Activated CD4-positive, alpha-beta T cell treated with anti-CD3 and anti-CD28 coated beads, Interleukin-2, amount 50 U/mL, for 16 hours (primary cell): ENCODE results near the gene RGCC.

Experiments
- DNase-seq: peaks from one replicate; pipeline ENCODE4 v3.0.0-alpha.2; 2020

RGCC gene

DNA sequence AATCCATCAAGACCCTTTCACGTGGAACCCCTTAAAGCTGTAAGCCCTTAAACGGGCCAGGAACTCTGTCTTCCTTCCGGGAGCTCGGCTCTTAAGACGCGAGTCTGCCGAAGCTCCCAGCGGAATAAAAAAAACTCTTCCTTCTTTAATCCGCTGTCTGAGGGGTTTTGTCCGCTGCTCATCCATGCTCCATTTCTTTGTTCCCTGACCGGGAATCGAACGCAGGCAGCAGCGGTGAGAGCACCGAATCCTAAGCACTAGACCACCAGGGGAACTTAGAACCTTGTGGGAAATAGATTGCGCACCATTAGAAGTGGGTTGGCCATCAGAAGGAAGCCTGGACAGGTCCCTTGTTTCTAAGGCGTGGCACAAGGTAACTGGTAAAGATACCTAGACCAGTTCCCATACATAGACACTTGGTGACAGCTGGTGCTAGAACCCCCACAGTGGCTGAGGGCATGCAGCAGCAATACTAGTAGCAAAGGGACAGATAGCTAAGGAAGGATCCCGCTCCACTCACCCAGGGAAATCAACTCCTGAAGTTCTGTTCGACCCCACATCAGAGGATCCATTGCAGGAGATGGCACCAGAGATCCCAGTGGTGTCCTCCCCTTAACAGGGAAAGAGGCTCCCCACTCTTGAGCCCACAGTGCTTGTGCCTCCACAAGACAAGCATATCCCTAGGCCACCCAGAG is 1.5 kb upstream of the RGCC start:
- no peak for DNase-seq

DNA sequence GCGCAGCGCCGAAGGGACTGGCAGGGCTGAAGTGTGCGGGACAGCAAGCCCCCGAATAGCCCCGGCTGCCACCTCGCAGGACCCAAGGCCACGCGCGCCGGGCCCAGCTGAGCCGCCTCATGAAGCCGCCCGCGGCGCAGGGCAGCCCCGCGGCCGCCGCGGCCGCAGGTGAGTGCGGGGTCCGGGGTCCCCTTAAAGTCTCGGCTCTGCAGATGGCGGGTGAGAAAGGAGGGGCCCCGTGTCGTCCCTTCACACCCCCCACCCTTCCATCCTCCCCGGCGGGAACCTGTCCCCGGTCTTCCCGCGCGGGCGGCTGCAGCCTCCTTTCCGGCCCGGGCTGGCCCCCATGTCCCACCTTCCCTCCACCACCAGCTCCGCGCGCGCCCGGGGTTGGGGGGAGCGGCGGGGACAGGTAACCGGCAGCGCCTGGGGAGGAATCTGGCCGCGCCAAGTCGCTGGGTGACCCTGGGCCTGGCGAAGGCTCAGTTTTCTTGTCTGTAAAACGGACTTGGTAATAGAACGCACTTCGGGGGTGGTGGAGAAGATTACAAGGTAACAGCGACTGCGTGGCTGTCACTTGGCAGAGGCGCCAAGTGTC is 338 bp downstream of the RGCC start:
- no peak for DNase-seq

DNA sequence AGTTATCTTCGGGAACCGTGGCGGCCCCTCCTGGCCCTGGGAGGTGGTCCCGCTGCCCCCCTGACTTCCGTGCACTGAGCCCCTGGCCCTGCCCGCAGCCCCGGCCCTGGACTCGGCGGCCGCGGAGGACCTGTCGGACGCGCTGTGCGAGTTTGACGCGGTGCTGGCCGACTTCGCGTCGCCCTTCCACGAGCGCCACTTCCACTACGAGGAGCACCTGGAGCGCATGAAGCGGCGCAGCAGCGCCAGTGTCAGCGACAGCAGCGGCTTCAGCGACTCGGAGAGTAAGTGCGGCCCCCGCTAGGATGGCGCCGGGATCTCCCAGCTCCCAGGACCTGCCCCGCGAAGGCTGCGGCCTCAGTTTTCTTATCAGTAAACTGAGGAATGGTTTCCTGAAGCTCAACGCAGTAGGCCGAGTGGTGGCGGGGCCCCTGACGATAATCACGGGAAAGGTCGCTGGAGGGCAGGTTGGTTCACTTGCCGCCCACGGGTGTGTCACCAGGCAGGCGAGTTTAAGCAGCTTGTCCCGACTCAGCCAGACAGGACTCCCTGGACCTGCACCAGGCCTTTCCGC is 924 bp downstream of the RGCC start:
- DNase-seq = peak; percentile 37

DNA sequence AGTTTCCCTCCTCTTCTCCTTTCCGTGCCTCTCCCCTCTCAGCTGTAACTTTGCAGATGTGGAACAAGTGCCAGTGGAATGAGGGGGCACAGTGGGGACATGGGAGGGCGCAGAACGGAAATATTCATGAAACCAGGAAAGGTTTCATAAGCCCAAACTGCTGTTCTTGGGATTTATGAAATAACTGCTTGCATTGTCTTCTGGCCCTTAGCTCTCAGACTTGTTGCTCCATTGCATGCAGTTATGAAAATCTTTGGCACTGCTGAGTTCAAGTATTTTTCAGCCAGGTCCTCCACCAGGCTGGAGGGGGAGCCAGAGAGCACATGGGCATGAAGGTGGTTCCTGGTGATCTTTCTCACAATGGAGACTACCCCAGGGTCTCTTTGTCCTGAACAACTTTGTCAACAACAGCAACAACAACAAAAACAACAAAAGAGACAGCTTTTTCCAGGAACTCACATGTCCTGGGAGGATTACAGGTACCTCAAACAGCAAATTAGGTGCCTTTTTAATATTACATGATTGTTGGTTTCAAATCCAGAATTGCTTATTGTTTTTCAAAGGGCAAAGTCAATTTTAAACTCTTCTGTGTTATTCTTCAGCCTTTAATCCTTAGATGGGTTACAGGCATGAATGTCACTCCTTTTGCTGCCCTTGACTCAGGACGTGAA is 1.5 kb downstream of the RGCC start:
- peak; percentile 79 for DNase-seq

DNA sequence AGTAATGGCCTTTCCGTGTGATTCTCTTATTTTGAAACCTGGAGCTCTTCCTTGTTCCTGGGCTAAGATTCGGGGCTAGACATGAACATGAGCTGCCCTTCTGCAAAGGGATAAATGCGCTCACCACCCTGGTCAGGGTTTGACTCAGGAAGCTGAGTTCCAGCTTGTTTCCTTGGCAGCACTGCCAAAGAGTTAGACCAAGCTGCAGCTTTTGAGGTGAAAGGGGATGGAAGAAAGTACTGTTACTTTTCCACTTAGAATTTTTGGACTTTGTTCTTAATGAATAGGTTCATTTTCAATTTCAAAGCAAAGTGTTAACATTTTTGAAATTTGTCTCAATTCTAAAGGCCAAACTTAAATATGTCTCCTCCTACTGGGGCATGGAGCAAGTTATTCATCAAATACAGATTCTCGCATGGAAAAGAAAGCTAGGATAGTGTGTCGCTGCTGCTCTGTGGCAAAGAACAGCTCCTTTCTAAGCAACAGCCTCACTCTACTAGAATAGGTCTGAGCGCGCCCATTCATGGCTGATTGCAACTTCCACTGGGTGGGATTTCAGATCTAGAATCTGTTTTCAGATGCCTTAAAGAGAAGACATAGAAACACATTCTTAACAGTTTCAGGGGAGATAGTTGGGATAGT is 2.2 kb downstream of the RGCC start:
- no peak for DNase-seq

DNA sequence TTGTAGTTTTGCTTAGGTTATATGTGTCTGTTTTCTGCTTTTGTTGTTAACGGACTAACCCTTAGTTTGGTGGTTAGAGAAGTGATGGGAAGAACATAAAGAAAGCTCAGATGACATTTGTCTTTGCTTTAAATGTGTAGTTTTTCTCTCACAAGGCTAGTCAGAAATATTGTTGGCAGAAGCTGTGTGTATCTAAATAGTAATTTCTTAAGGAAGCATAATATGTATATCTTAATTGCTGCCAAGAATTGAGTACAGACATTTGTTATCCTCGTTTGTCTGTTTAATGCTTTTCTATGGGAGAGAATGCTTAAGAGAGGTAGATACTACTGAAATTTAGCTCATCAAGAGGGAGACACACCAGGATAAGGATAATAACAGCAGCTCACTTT is 2.7 kb downstream of the RGCC start:
- no peak for DNase-seq

DNA sequence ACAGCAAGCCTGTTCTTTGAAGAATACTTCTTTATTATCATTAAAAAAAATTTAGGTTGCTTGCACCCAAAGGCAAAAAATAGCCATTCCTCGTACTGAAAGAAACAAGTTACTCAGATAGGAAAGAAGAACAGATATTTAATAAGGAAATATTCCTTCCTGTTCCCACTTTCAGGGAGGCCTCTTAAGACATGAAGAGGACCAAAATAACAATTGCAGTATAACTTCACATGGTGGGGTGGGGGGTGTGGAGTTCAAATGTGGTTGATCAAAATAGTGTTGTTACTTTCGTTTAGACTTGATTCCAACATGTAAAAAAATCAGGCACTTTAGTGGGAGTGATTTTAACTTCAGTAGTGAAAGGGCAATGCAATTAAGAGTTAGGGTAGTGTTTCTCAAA is 3.6 kb downstream of the RGCC start:
- DNase-seq = no peak

DNA sequence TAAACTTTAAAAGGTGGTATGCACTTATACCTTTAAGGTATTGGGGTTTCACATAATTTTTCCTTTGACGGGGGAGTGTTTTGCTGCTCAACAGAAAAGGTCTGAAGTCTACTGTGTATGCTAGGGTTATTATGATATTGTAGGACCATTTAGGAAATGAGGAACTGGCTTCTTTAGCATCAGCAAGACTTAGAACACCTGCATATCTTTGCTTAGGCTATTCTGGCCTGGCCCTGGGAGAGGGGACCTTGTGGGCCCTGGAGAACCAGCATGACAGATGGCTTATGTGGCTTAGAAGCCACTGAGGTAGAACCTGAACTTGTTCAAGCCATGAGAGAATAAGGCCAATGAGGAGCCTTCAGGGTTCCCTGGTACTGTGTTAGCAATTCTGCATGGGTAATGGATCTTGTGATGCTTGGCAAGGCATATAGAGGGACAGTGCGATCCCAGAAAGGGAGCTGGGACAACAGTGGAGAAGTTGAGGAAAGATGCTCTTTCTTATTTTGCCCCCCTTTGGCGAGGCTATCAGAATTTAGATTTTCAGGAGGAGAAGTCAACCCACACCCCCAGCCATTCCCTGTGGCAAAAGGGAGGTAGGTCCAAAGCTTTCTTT is 4.3 kb downstream of the RGCC start:
- no peak for DNase-seq

DNA sequence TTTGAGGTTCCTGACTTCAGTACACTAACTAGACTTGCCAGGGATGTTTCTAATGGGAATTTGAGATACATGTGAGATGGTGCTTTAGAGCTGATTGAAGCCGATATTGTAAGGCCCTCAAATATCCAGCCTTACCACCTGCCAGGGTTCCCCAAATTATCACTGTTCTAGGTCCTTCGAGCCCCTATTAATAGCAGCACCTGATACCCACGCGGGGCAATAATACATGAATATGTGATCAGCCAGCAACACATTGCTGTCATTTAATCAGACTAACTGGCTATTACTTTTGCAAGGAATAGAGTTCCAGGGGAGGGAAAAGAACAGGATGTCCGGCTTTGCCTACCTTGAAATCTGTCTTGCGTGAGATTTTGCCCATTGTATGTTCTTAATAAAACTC is 5.1 kb downstream of the RGCC start:
- DNase-seq = no peak

DNA sequence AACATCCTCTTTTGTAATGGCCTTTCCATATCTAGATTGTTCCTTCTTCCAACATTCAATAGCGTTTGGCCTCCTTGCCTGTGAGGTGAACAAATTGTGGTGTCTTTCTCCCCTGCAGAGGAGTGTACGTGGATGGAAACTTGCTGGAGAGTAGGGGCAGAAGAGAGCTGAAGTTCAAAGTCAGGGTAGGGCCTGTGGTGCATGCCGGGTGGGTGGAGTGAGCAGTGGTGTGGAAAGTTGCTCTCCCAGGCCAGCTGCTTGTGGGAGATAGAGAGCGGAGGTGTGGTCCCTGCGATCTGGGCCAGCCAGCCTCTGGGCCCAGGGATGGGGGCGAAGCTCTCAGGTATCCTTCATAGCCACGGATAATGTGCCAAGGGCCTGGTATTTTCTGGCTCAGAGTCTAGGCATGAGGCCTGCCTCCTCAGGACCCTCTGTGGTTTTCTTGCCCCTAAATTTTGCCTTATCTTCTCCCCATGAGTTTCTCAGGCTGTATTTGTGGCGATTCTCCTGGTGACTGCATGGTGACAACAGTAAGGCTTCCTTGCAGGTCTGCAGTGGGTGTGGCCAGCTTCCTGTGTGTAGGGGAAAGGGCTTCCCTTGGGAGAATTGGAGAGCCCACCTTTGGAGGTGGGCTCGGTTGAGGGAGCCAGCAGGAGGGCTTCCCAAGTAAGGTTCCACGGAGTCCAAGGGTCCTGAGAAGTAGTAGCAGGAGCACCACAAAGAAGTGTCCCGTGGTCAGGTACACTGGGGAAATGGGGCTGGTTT is 6.7 kb downstream of the RGCC start:
- peak; percentile 39 for DNase-seq

DNA sequence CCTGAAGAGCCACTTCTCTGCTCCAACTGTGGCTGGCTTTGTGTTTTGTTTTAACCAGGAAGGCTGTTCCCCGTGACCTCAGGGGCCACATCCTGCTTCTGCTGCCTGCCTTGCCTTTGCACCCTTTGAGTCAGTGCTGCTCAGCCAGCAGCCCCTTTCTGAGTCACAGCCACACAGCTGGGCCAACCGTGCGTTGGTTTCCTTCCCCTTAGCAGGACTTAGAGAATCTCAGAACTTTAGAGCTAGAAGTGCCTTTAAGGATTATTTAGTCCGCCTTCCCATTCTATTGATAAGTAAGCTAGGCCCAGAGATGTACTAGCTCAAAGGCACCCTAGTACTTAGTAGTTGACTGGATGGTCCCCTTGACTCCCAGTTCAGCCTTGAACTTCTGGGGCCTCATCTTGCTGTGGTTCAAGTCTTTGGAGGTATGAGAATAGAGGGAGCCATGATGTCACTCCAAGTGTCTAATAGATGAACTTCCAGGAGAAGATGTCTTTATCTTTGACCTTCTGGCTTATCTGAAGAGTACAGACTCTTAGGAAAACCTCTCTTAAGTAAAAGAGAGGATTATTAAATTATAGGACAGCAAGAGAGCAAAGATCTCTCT is 8.0 kb downstream of the RGCC start:
- peak; percentile 96 for DNase-seq

DNA sequence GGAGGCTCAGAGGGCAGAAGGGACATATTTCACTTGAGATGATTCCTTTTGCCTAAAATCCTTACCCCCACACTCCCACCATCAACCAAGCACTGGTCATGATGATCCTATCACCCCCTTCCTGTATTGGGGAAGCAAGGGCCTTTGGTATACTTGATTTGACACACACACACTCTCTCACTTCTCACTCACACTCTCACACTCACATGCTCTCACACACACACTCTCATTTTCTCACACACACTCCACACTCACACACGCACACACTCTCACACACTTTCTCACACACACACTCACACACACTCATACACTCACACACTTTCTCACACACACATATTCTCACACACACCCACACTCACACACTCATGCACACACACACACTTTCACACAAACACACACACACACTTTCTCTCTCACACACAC is 8.6 kb downstream of the RGCC start:
- no peak for DNase-seq

DNA sequence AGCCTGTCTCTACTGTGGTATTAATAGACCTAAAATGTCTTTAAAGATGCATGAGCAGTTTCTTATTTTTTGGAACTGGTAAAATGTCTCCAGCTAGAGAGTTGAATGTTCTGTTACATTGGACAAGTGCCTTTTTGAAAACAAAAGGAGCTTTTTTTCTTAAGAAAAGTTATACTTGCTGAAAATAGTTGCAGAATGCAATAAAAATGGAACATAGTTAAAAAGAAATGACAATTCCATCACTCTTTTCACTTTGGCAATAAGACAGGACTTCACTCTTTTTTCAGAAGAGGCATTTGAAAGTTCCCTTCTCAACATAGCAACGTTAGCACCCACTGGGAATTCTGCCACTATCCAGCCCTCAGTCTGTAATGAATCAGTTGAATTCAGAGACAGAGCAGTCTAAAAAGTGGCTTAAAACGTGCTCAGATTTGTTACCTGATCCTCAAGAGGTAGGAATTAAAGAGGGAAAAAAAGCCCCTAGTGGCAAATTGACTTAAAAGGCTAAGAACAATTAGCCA is 10.1 kb downstream of the RGCC start:
- DNase-seq = no peak

DNA sequence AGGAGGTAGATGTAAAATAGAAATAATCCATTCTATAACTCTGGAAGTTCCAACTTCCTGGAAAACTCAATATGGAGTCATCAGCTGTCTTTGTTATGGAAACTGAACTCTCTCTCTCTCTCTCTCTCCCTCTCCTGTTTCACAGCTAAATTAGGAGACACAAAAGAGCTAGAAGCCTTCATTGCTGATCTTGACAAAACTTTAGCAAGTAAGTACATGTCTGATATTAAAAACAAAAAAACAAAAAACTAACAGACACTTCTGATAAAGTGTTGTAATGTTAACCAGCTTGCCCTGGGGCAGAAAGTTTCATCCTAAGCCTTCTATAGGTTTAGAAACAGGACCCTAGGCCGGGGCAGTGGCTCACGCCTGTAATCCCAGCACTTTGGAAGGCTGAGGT is 11.3 kb downstream of the RGCC start:
- DNase-seq = no peak

DNA sequence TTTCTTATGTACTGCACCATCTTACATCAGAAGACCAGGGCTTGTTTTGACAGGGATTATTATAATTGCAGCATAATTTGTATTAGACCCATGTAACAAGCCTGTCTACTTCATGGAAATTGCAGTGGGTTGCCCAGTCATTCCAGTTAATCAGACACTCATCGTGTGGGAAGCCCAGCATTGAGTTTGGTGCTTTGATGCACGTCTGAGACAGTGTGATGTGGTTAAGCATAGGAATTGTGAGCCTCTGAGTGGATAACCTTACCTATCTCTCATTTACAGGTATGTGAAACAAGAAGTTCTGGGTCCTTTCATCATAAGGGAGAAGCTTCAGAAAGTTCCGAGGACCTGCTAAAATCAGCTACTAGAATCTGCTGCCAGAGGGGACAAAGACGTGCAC is 12.8 kb downstream of the RGCC start:
- DNase-seq = no peak

DNA sequence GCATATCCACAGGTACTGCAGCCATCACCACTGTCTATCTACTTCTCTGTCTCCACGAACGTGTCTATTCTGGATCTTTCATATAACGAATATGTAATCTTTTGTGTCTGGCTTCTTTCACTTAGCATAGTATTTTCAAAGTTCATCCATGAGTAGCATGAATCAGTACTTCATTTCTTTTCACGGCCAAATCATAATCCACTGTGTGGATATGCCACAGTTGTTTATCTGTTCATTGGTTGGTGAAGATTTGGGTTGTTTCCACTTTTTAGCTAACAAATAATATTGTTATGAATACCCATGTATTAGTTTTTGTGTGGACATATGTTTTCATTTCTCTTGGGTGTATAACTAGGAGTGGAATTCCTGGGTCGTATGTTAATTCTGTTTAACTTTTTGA is 14.4 kb downstream of the RGCC start:
- DNase-seq = no peak

DNA sequence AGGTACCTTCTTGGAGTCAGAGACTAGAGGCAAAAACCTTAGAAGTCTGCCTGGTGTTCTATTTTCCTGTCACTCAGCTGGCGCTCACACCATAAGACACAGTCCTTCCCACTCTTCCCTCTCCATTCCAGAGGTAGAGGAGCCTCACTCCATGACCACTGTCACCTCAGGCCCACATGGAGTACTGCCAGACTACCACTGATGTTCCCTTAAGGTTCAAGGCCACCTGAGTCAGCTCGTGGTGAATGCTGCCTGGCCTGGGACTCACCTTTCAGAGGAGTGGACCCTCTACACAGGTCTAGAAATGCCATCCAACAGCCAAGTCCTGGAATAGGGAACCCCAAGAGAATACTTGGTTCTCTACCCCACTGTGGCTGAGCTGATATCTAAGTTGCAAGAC is 29.9 kb downstream of the RGCC start:
- no peak for DNase-seq

DNA sequence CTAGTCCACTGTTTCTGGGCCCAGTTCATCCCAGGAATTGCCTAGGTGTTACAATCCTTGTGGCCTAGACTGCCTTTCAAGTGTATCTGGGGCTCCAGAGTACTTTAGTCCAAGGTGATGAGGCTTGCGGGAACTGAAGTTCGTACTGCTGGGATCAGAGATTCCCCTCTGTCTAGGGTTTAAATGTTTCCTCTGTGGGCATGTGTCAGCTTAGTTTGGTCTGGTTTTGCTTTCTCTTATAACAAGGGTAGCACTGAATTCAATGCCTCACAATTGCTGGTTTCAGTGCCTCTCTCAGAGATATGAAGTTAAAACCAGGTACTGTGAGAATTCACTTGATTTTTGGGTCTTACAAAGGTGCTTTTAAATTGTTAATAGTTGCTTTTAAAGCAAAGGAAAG is 30.8 kb downstream of the RGCC start:
- DNase-seq = no peak

DNA sequence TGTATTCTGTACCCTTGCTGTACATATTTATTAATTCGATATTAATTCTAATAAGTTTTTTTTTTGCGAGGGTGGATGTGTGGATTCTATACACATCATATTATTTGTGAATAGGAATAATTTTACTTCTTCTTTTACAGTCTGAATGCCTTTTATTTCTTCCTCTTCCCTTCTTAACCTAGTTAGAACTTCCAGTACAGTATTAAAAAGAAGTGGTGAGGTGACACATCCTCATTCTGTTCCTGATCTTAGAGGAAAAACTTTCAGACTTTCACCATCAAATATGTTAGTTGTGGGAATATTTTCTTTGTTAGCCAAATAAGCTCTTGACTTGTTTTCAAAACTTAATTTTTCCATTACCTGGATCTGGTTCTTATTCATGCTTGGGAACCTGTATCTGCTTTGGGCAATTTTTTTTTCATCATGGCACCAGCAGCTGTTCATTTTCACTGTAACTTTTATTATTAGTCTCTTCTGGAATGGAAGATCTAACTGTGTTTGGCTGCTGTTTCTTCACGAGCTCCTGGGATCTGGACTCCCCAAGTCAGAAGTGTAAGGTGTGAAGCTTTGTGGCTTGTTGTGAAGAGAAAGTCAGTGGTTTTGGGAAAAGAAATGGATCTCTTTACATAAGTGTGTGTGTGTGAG is 33.1 kb downstream of the RGCC start:
- no peak for DNase-seq

DNA sequence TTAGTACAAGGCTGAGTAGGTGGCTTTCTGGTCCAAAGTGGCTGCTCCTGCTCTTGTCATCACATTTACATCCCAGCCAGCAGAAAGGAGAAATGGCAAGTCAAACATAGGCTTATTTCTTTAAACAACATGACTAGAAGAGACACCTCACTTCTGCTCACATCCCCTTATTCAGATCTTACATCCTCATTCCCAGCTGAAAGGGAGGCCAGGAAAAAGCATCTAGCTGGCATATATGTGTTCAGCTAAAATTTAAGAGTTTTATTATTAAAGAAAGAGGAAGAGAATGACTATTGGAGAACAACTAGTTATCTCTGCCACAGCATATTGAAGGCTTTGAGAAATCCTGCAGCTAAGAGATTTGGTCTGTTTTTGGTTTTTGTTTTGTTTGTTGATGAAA is 34.1 kb downstream of the RGCC start:
- DNase-seq = no peak
